ENCODE data around the gene ACAD11. TPM values are rescaled to one million over a fixed set of nuclear protein-coding genes. Genes with fewer than 3 reads are reported as not detected.

ACAD11 gene, protein sequence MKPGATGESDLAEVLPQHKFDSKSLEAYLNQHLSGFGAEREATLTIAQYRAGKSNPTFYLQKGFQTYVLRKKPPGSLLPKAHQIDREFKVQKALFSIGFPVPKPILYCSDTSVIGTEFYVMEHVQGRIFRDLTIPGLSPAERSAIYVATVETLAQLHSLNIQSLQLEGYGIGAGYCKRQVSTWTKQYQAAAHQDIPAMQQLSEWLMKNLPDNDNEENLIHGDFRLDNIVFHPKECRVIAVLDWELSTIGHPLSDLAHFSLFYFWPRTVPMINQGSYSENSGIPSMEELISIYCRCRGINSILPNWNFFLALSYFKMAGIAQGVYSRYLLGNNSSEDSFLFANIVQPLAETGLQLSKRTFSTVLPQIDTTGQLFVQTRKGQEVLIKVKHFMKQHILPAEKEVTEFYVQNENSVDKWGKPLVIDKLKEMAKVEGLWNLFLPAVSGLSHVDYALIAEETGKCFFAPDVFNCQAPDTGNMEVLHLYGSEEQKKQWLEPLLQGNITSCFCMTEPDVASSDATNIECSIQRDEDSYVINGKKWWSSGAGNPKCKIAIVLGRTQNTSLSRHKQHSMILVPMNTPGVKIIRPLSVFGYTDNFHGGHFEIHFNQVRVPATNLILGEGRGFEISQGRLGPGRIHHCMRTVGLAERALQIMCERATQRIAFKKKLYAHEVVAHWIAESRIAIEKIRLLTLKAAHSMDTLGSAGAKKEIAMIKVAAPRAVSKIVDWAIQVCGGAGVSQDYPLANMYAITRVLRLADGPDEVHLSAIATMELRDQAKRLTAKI
- 25.4 and 30.9 TPM in 2 replicates for total RNA-seq

DNA sequence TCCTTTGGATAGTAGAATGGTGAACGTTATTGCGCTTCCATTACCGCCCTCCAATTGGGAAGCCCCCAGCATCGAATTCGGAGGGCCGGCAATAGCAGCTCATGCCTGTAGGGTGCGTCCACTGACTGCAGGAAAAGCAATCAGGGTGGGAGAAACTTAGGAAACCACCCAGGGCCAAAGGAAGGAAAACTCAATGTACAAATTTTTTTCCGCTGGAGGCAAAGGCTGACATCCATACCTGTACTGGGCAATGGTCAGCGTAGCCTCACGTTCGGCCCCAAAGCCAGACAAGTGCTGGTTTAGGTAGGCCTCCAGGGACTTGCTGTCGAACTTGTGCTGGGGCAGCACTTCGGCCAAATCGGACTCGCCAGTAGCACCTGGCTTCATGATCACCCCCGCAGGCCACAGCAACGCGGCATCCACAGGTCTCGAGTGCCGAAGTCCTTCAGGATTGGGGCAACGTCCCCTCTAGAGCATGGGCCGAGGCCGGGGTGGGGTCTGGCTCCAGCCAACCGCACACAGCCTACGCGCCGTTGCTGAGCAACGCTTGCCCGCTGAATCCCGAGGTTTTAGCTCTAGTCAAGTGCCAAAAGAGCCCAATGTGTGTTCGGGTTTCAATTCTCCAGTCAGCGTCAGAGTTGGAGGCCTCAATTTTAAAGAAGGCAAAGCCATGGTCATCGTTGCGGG is at the start of gene ACAD11:
Gene ACAD11 (minus strand): TSS at position 445 of the 687 bp plus-strand sequence. CDS start 58 bp downstream, at position 387.

DNA sequence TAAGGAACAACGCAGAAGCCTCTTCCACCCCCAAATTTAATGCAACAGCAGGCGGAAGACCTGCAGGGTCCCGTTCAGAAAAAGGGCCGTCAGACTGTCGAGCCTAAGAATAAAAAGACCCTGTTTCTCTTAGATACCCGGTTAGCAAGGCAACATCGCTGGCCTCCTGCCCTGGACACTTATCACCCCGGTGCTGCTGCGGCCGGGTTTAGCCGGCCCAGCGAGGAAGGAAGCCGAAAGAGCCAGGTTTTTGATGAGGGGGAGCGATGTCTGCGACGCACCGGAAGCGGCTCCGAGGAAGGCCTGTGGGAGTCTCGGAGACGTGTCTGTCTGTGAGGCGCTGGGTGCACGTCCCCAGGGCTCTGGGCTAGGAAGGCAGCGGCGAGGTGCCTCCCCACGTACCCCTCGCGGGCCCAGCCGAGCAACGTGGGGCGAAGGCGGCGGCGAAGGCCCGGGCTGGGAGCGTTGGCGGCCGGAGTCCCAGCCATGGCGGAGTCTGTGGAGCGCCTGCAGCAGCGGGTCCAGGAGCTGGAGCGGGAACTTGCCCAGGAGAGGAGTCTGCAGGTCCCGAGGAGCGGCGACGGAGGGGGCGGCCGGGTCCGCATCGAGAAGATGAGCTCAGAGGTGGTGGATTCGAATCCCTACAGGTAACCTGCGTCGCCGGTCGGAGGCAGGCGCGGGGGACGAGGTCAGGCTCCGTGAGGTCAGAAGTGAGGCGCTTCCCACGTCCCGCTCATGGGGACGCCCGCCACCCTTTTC is 622 bp upstream of the ACAD11 start, which contains the start of gene UBA5:
Gene UBA5 (plus strand): TSS at position 278 of the 759 bp plus-strand sequence. CDS start 209 bp downstream, at position 487.

DNA sequence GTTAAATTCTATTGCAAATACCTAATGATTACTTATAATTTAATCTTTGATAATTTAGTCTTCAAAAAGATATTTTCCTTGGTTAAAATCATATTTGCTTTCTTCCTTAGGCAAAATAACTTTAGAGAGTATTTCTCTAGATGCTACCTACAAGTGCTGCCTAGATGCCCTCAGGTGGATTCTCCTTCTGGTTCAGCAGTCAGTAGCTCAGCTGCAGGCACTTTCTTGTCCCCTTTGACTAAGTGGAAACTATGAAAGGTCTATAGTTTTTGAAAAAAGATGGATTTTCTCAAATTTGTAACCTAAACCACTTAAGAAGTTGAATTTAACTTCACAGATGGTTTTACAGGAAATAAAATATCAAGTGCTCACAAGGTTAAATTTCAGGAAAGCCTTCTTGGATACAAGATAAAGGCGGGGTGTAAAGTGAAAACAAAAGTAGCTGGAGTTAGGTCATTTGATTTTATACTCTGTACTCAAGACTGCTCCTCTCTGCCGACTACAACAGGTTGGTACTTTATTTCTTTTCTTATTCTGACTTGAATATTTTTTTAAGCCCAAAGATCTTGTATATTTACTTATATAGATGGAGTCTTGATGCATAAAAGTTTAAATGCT is 62.7 kb downstream of the ACAD11 start, which contains the start of gene ACKR4:
Gene ACKR4 (plus strand): TSS at position 455 of the 618 bp plus-strand sequence. CDS start 3,128 bp downstream, outside the sequence.

Other genes with a start within 250 kb of the ACAD11 start
- 79.4 and 105 TPM in 2 replicates for gene DNAJC13, start 242.3 kb downstream of the ACAD11 start, total RNA-seq
- gene ACKR4, start 62.5 kb downstream of the ACAD11 start, total RNA-seq: 2.5 and 8.1 TPM in 2 replicates
- gene UBA5, start 520 bp upstream of the ACAD11 start, total RNA-seq: 33.1 and 43.2 TPM in 2 replicates
- 32.3 and 34.5 TPM in 2 replicates for gene NPHP3, start 62.6 kb upstream of the ACAD11 start, total RNA-seq